Measurements from ENCODE around the gene ZNF385B.

Gene ZNF385B

GRCh38 chr2:179855673-179856072 lies 5.7 kb downstream of the ZNF385B start:
- no peak for ATAC-seq

GRCh38 chr2:179854891-179855290 lies 6.5 kb downstream of the ZNF385B start:
- ATAC-seq = no peak

GRCh38 chr2:179853108-179853507 lies 8.3 kb downstream of the ZNF385B start:
- ATAC-seq = no peak

- ATAC-seq = no peak
Observed at GRCh38 chr2:179850188-179850587, 11.2 kb downstream of the ZNF385B start.

- no peak for ATAC-seq
Observed at GRCh38 chr2:179849719-179850118, 11.7 kb downstream of the ZNF385B start.

GRCh38 chr2:179843541-179843940 lies 17.9 kb downstream of the ZNF385B start:
- ATAC-seq = no peak

GRCh38 chr2:179842498-179843153 lies 18.8 kb downstream of the ZNF385B start:
- no peak for ATAC-seq

- no peak for ATAC-seq
Observed at GRCh38 chr2:179840840-179841239, 20.6 kb downstream of the ZNF385B start.

GRCh38 chr2:179837408-179837807 lies 24.0 kb downstream of the ZNF385B start:
- ATAC-seq = no peak

- ATAC-seq = no peak
Observed at GRCh38 chr2:179830043-179830787, 31.2 kb downstream of the ZNF385B start.

GRCh38 chr2:179826297-179826696 lies 35.1 kb downstream of the ZNF385B start:
- ATAC-seq = no peak

- ATAC-seq = no peak
Observed at GRCh38 chr2:179825494-179825893, 35.9 kb downstream of the ZNF385B start.

GRCh38 chr2:179824961-179825360 lies 36.5 kb downstream of the ZNF385B start:
- no peak for ATAC-seq

- no peak for ATAC-seq
Observed at GRCh38 chr2:179822540-179822939, 38.9 kb downstream of the ZNF385B start.

- no peak for ATAC-seq
Observed at GRCh38 chr2:179818546-179818945, 42.9 kb downstream of the ZNF385B start.

- no peak for ATAC-seq
Observed at GRCh38 chr2:179817181-179817841, 44.1 kb downstream of the ZNF385B start.

- ATAC-seq = no peak
Observed at GRCh38 chr2:179814050-179814449, 47.4 kb downstream of the ZNF385B start.

- ATAC-seq = no peak
Observed at GRCh38 chr2:179812501-179812900, 48.9 kb downstream of the ZNF385B start.

- ATAC-seq = no peak
Observed at GRCh38 chr2:179811042-179811441, 50.4 kb downstream of the ZNF385B start.

GRCh38 chr2:179809606-179810005 lies 51.8 kb downstream of the ZNF385B start:
- ATAC-seq = no peak

- no peak for ATAC-seq
Observed at GRCh38 chr2:179805001-179805400, 56.4 kb downstream of the ZNF385B start.

- no peak for ATAC-seq
Observed at GRCh38 chr2:179804206-179804605, 57.2 kb downstream of the ZNF385B start.

GRCh38 chr2:179802051-179802882 lies 59.1 kb downstream of the ZNF385B start:
- no peak for ATAC-seq
